HepG2 (cell line): Measurements from ENCODE around the gene AHNAK. TPM values are rescaled to one million over a fixed set of nuclear protein-coding genes. Genes with fewer than 3 reads are reported as not detected.

Experiments used
- ARID4A ChIP-seq: sonication (generic); formaldehyde crosslinking; IDR thresholded peaks from 2 replicates; pipeline ENCODE4 v1.5.0; 2020; ENCODE audit warnings: mild to moderate bottlenecking, missing genetic modification reagents, borderline replicate concordance
- ATF4 ChIP-seq, 2 experiments: fragments of 450-650 bp in 1 of 2; sonication (generic) in 1 of 2; formaldehyde crosslinking; IDR thresholded peaks; 2 replicates each; pipeline versions ENCODE4 v1.5.0 to v1.8.0; 2020 to 2022; ENCODE audit warnings: mild to moderate bottlenecking in 1 of 2, missing genetic modification reagents in 1 of 2
- CREB3 ChIP-seq: sonication (generic); formaldehyde crosslinking; IDR thresholded peaks from 2 replicates; pipeline ENCODE4 v1.5.0; 2020; ENCODE audit warnings: missing genetic modification reagents
- DR1 ChIP-seq: sonication (generic); formaldehyde crosslinking; IDR thresholded peaks from 2 replicates; pipeline ENCODE4 v1.8.0; 2021; ENCODE audit warnings: mild to moderate bottlenecking, missing genetic modification reagents, inconsistent platforms
- EEA1 ChIP-seq: sonication (generic); formaldehyde crosslinking; IDR thresholded peaks from 2 replicates; pipeline ENCODE4 v1.5.1; 2020; ENCODE audit warnings: mild to moderate bottlenecking, missing genetic modification reagents, borderline replicate concordance
- ELF3 ChIP-seq: IDR thresholded peaks from 2 replicates; pipeline ENCODE4 v1.6.1; 2016; ENCODE audit warnings: missing genetic modification reagents, missing compliant biosample characterization
- ETS1 ChIP-seq: sonication (generic); formaldehyde crosslinking; IDR thresholded peaks from 2 replicates; pipeline ENCODE4 v1.4.0; 2020; ENCODE audit warnings: missing genetic modification reagents
- FOXC1 ChIP-seq: sonication (generic); formaldehyde crosslinking; IDR thresholded peaks from 2 replicates; pipeline ENCODE4 v1.8.0; 2022; ENCODE audit warnings: mild to moderate bottlenecking, missing genetic modification reagents, borderline replicate concordance
- HOXA3 ChIP-seq: sonication (generic); formaldehyde crosslinking; IDR thresholded peaks from 2 replicates; pipeline ENCODE4 v1.5.0; 2020; ENCODE audit warnings: missing genetic modification reagents
- KDM5B ChIP-seq: sonication (generic); formaldehyde crosslinking; IDR thresholded peaks from 2 replicates; pipeline ENCODE4 v1.4.0; 2020; ENCODE audit warnings: missing genetic modification reagents, mild to moderate bottlenecking, borderline replicate concordance
- KLF6 ChIP-seq: IDR thresholded peaks from 2 replicates; pipeline ENCODE4 v1.8.0; 2016; ENCODE audit warnings: missing biosample characterization, missing genetic modification reagents
- PBX2 ChIP-seq: IDR thresholded peaks from 2 replicates; pipeline ENCODE4 v1.6.1; 2016; ENCODE audit warnings: control low read depth
- RAD21 ChIP-seq: fragments of 450-650 bp; formaldehyde crosslinking; IDR thresholded peaks from 2 replicates; pipeline ENCODE4 v1.5.0; 2020; ENCODE audit warnings: mild to moderate bottlenecking
- SALL1 ChIP-seq: sonication (generic); formaldehyde crosslinking; IDR thresholded peaks from 2 replicates; pipeline ENCODE4 v1.8.0; 2022; ENCODE audit warnings: mild to moderate bottlenecking, missing genetic modification reagents
- SKI ChIP-seq: fragments of 450-650 bp; IDR thresholded peaks from one replicate; pipeline ENCODE4 v1.6.1; 2018; ENCODE audit warnings: mild to moderate bottlenecking; ENCODE audit not compliant: partially characterized antibody
- TARDBP ChIP-seq: sonication (generic); formaldehyde crosslinking; IDR thresholded peaks from 2 replicates; pipeline ENCODE4 v1.8.0; 2022; ENCODE audit warnings: mild to moderate bottlenecking, missing genetic modification reagents
- ZBTB42 ChIP-seq: sonication (generic); formaldehyde crosslinking; IDR thresholded peaks from 2 replicates; pipeline ENCODE4 v1.5.0; 2020; ENCODE audit warnings: mild to moderate bottlenecking, missing genetic modification reagents
- ZNF138 ChIP-seq: sonication (generic); formaldehyde crosslinking; IDR thresholded peaks from 2 replicates; pipeline ENCODE4 v1.5.0; 2020; ENCODE audit warnings: mild to moderate bottlenecking, low read depth, missing genetic modification reagents
- ZNF225 ChIP-seq: sonication (generic); formaldehyde crosslinking; IDR thresholded peaks from 2 replicates; pipeline ENCODE4 v1.4.0; 2020; ENCODE audit warnings: mild to moderate bottlenecking, missing genetic modification reagents
- ZNF563 ChIP-seq: sonication (generic); formaldehyde crosslinking; IDR thresholded peaks from 2 replicates; pipeline ENCODE4 v1.8.0; 2022; ENCODE audit warnings: mild to moderate bottlenecking, moderate library complexity, missing genetic modification reagents
- ZSCAN21 ChIP-seq: sonication (generic); formaldehyde crosslinking; IDR thresholded peaks from 2 replicates; pipeline ENCODE4 v1.8.0; 2022; ENCODE audit warnings: mild to moderate bottlenecking, missing genetic modification reagents, moderate library complexity, borderline replicate concordance
- polyA plus RNA-seq, 8 experiments: library from polyadenylated mRNA; depleted of rRNA in 3 of 8; stranded (reverse) in 7 of 8; unstranded in 1 of 8; fragments of >200 nt; fragmentation: Illumina TruSeq in 4 of 8; extraction: Trizol in 4 of 8; gene quantifications; 2 replicates each; pipeline versions ENCODE4 v1.2.1 to v1.2.3, GENCODE V29; 2011 to 2016; ENCODE audit warnings: low read depth in 4 of 8, missing spikeins in 1 of 8, mixed read lengths in 1 of 8; ENCODE audit not compliant: insufficient read depth in 1 of 8
- total RNA-seq, 5 experiments: library from RNA; depleted of rRNA; stranded (reverse); fragments of >200 nt; fragmentation: Illumina TruSeq; extraction: Trizol; gene quantifications; 2 replicates each; pipeline ENCODE4 v1.2.3, GENCODE V29; 2016; ENCODE audit warnings: low read depth in 1 of 5

Gene AHNAK
- total and polyA plus RNA-seq, 2 of the 13 experiments (the other 11 are each of a cell fraction or from before 2014, with no cell fraction given), result 23.4 to 25.0 TPM

GRCh38 chr11:62546244-62546928 is at the start of gene AHNAK (continued):
- TF ChIP-seq ZBTB42 (CRISPR knock-in tag) (peak; percentile 57; the same call in 1 of the 2 replicates), PBX2 (no peak), FOXC1 (CRISPR knock-in tag) (0 out of 2 replicates have a peak, but pooled peaks have one; percentile 9), ELF3 (CRISPR knock-in tag) (0 out of 2 replicates have a peak, but pooled peaks have one; percentile 11), CREB3 (CRISPR knock-in tag) (no peak; the same call in 1 of the 2 replicates), SALL1 (CRISPR knock-in tag) (peak; percentile 55; the same call in 1 of the 2 replicates), DR1 (no peak), ZNF225 (CRISPR knock-in tag) (no peak), RAD21 (CRISPR knock-in tag) (peak; percentile 24; the same call in 1 of the 2 replicates), EEA1 (CRISPR knock-in tag) (peak; percentile 68; the same call in 1 of the 2 replicates), KDM5B (CRISPR knock-in tag) (0 out of 2 replicates have a peak, but pooled peaks have one; percentile 26), HOXA3 (peak; percentile 10; the same call in 1 of the 2 replicates), ETS1 (no peak), ZNF138 (CRISPR knock-in tag) (no peak; the same call in 1 of the 2 replicates), TARDBP (peak; percentile 29; the same call in 1 of the 2 replicates), KLF6 (CRISPR knock-in tag) (peak; percentile 43; the same call in 1 of the 2 replicates), SKI (no peak), ZNF563 (0 out of 2 replicates have a peak, but pooled peaks have one; percentile 5), ARID4A (CRISPR knock-in tag) (peak; percentile 39), ZSCAN21 (CRISPR knock-in tag) (peak; percentile 65; the same call in 1 of the 2 replicates), ATF4 (CRISPR knock-in tag; IDR thresholded peaks at IDR 0.05) (peak in 1 of 2 experiments; percentile 47; a peak in 2 of 4 replicates)
